ENCODE results near the gene DUSP1. TPM values are rescaled to one million over a fixed set of nuclear protein-coding genes. Genes with fewer than 3 reads are reported as not detected.

DUSP1 gene
- total RNA-seq, 2 experiments from 2014 or later, result 5.3 to 7.0 TPM

DNA sequence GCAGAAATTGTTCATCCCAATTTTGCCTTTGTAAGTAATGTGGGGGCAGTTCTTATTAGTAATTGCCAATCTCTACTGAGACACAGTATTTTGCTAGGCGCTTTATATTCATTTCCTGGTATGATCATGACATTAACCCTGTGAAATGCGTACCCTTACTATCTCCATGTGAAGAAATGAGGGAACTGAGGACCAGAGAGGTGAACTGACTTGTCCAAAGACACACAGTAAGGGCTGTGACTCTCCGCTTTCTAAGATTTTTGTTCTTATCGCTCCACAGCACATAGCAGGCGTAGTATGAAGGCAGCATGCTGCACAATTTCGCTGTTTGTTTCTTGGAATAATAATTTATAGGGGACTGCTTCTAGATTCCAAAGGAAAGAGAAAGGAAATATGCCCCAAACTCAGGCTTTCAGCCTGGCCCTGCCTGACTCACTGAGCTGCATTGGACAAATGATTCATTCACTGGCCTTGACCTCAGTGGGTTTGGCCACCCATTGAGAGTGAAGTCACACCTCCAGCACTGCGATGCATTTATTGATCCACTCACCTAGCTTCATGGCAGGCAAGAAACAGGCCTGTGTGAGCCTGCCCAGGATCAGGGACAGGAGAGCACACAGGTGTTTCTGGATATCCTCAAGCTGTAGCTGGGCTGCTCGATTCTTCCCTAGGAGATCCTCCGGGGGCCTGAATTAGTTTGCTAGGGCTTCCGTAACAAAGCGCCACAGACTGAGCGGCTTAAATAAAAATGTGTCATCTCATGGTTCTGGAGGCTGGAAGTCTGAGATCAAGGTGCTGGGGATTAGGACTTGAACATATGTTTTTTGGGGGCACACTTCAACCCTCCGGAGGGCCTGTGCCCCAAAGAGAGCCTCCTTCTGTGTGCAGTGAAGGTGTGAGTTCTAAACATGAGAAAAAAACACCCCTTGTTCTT is 7.2 kb upstream of the DUSP1 start:
- Histone ChIP-seq H3K79me2 (ENCODE audit: insufficient read depth, low read depth, low read length) (no peaks in the 10 kb centered on the region), H3K27ac (ENCODE audit: low read depth, low read length, poor library complexity, severe bottlenecking) (no peak overlapping the region), H3K9me3 (ENCODE audit: low read length) (no peaks in the 10 kb centered on the region), H3K9me2 (ENCODE audit: insufficient read depth, low read length) (no peaks in the 10 kb centered on the region), H2AFZ (ENCODE audit: low read length) (peak overlapping the region; percentile 76; the same call in 1 of the 2 replicates), H3K36me3 (ENCODE audit: insufficient read depth, low read length) (no peaks in the 10 kb centered on the region), H4K20me1 (ENCODE audit: insufficient read depth, low read length) (no peaks in the 10 kb centered on the region), H3K4me3 (ENCODE audit: low read depth, low read length, poor library complexity, severe bottlenecking) (peak overlapping the region; percentile 10), H3K4me1 (ENCODE audit: insufficient read depth, low read length, poor library complexity, severe bottlenecking) (peaks cover 14% of the 10 kb centered on the region), H3K4me2 (ENCODE audit: low read length) (peak overlapping the region; percentile 44; the same call in 1 of the 2 replicates)
- no peak for TF ChIP-seq EZH2phosphoT487 (IDR thresholded peaks at IDR 0.05; ENCODE audit: borderline replicate concordance, low read depth, low read length)
- TF ChIP-seq, protein P1, sequence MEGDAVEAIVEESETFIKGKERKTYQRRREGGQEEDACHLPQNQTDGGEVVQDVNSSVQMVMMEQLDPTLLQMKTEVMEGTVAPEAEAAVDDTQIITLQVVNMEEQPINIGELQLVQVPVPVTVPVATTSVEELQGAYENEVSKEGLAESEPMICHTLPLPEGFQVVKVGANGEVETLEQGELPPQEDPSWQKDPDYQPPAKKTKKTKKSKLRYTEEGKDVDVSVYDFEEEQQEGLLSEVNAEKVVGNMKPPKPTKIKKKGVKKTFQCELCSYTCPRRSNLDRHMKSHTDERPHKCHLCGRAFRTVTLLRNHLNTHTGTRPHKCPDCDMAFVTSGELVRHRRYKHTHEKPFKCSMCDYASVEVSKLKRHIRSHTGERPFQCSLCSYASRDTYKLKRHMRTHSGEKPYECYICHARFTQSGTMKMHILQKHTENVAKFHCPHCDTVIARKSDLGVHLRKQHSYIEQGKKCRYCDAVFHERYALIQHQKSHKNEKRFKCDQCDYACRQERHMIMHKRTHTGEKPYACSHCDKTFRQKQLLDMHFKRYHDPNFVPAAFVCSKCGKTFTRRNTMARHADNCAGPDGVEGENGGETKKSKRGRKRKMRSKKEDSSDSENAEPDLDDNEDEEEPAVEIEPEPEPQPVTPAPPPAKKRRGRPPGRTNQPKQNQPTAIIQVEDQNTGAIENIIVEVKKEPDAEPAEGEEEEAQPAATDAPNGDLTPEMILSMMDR (conservative IDR thresholded peaks at IDR 0.05; ENCODE audit: low read length), result no peak
- ChIA-PET POLR2A (interaction anchor here (0.7 to 1.4 kb wide), 6 partner anchors 8 to 62 kb away, joined by 3 to 7 read pairs (median 4); no protein-coding TSS in a partner anchor), CTCF (ENCODE audit: unreplicated experiment) (interaction anchor here (1.0 kb wide), 1 partner anchor 64 kb away, joined by 5 read pairs; no protein-coding TSS in a partner anchor)
- BruUV-seq (replicated peaks), result no TSS peak
- DNase-seq (ENCODE audit: low spot score), result no peak
- intact Hi-C loops (cut with micrococcal nuclease; ENCODE audit: unreplicated experiment), result no loop called here

DNA sequence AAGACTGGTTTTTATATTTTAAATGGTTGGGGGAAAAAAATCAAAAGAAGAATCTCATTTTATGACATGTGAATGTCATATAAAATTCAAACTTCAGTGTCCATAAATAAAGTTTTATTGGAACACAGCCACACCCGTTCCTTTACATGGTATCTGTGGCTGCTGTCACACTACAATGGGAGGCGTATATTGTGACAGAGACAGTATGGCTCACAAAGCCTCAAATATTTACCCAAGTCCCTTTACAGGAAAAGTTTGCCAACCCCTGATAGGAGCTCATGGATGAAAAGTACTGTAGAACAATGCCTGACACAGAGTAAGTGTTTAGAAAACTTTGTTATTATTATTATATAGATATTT is 5.2 kb upstream of the DUSP1 start:
- no peaks in the 10 kb centered on the region for H3K79me2 ChIP-seq (ENCODE audit: insufficient read depth, low read depth, low read length)
- H3K4me3 ChIP-seq (ENCODE audit: low read depth, low read length, poor library complexity, severe bottlenecking), result no peak overlapping the region
- ChIA-PET CTCF (ENCODE audit: unreplicated experiment) (no interaction called here), POLR2A (interaction anchor here (1.0 kb wide), 1 partner anchor 192 kb away, joined by 3 read pairs; no protein-coding TSS in a partner anchor)
- no peaks in the 10 kb centered on the region for H3K9me3 ChIP-seq (ENCODE audit: low read length)
- H3K27ac ChIP-seq (ENCODE audit: low read depth, low read length, poor library complexity, severe bottlenecking), result no peak overlapping the region
- H3K4me1 ChIP-seq (ENCODE audit: insufficient read depth, low read length, poor library complexity, severe bottlenecking), result peaks cover 29% of the 10 kb centered on the region
- no peaks in the 10 kb centered on the region for H3K9me2 ChIP-seq (ENCODE audit: insufficient read depth, low read length)
- BruUV-seq (replicated peaks), result no TSS peak
- no peak for DNase-seq (ENCODE audit: low spot score)
- intact Hi-C loops (cut with micrococcal nuclease; ENCODE audit: unreplicated experiment), result no loop called here
- no peaks in the 10 kb centered on the region for H3K36me3 ChIP-seq (ENCODE audit: insufficient read depth, low read length)
- no peaks in the 10 kb centered on the region for H4K20me1 ChIP-seq (ENCODE audit: insufficient read depth, low read length)
- no peak overlapping the region for H2AFZ ChIP-seq (ENCODE audit: low read length)
- H3K4me2 ChIP-seq (ENCODE audit: low read length), result no peak overlapping the region
- no peak for TF ChIP-seq EZH2phosphoT487 (IDR thresholded peaks at IDR 0.05; ENCODE audit: borderline replicate concordance, low read depth, low read length)
- TF ChIP-seq, protein P1 (conservative IDR thresholded peaks at IDR 0.05; ENCODE audit: low read length), result no peak
